GM19023 (cell line): ENCODE measurements around the gene RUBCNL.

Experiments
- ATAC-seq: cut with Tn5 transposase; IDR thresholded peaks from one replicate; pipeline ENCODE4 v1.9.1; 2021; ENCODE audit warnings: mild to moderate bottlenecking, moderate library complexity; ENCODE audit not compliant: unreplicated experiment

RUBCNL gene

DNA sequence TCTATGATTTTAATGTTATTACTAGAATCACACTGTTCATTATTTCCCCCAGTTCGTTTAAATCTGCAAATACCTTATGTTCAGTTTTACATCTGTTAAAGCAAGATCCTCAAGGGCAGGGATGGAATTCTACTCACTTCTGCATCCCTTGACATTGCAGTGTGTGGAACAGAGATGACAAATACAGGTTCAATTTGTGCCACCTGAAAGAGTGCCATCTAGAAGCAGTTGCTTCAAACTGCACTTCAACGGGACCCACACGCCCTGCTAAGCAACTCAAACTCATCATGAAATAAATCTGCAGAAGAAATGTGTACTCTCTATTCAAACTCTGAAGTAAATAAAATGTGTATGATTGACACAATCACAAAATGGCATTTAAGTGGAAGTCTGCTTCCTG is 44.5 kb downstream of the RUBCNL start:
- ATAC-seq, result no peak

DNA sequence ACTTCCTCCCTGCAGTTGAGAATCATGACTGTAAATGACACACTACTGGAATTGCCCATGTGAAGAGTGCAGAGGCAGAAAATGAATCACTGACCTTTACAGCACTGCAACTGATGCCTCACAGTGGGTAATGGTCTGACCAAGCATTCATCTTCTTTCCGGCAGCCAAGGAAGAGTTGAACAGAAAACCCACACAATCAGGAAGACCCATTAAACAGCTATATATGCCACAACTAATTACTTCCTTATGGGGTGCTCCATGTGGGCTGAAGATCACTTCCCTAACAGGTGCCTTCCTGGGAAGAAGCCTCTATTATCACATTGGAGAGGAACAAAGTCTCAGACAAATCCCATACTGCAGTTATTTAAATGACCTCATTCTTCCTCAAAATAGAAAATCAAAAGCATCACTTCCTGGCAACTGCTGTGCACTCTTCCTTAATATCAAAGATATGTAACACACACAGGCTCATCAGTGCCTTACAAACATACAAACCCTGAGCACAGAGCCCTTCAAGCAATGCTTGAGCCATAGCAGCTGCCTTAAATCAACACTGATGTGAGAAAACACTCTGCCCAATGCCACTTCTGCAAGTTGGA is 45.8 kb downstream of the RUBCNL start:
- ATAC-seq, result peak; percentile 76

DNA sequence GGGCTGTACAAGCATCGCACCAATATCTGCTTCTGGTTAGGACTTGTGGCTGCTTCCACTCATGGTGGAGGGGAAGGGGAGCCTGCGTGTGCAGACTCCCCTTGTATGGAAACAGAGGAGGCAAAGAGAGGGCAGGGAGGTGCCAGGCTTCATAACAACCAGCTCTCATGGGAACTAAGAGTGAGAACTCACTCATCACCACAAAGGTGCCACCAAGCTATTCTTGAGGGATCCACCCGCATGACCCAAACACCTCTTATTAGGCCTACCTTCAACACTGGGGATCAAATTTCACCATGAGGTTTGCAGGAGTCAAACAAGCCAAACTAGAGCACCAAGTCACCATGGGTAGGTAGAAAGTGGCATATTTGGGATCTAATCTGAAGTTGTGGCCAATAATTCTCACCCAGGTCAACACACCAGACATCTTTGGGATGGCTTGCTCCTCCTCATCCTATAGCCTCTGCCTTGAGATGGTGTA is 46.4 kb downstream of the RUBCNL start:
- ATAC-seq, result no peak

DNA sequence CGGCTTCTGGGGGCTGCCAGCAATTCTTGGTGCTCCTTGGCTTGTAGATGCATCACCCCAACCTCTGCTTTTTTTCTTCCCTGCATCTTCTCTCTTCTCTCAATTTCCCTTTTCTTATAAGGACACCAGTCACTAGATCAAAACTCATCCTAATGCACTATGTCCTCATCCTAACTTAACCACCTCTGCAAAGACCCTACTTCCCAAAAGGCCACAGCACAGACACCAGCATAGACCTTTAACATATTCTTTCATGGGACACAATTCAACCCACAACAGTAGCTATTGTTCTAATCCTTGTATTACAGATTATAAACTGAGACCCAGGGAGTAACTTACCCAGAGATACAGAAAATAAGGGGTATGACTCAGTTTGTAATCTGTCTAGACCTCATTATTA is 47.0 kb downstream of the RUBCNL start:
- no peak for ATAC-seq

DNA sequence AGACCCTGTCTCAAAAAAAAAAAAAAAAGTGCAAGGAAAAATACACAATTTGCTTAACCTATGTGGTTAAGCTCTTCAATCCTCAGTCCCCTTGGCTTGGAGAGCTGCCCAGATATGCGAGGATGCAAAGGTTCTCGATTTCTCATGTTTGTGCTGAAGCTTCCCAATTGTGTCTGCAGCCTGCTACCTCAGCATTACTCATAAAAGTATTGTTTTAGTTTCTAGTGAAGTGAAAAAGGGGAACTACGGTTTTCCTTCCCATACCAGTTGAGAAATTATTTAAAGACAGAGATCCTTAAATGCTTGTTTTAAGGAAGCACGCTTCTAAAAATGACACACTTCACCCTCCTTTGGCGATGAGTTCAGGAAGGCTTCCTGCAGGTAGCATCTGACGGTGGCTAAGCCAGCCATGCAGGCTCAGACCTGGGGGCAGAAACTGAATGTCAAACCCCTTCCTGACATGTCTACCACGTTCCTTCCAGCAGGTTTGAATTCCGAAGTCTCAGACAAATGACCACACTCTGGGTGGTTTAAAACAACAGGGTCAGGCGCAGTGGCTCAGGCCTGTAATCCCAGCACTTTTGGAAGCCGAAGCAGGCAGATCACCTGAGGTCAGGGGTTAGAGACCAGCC is 47.9 kb downstream of the RUBCNL start:
- ATAC-seq, result no peak

DNA sequence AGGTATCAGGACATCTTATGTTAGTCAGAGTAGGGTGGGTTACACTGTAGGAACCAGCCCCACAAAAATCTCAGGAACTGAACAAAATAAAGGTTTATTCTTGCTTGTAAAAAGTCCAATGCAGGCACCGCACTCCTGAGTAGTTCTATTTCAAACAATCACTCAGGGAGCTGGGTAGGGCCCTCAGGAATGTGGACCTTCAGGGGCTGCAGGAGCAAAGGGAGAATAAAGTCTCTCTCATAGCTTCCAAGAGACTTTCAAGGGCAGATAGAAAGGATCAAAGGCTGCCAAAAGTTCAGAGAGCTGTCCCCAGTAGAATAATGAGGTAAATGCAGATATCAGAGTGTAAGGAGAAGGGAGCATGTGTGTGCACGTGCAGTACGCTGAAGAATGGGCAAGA is 49.4 kb downstream of the RUBCNL start:
- no peak for ATAC-seq

DNA sequence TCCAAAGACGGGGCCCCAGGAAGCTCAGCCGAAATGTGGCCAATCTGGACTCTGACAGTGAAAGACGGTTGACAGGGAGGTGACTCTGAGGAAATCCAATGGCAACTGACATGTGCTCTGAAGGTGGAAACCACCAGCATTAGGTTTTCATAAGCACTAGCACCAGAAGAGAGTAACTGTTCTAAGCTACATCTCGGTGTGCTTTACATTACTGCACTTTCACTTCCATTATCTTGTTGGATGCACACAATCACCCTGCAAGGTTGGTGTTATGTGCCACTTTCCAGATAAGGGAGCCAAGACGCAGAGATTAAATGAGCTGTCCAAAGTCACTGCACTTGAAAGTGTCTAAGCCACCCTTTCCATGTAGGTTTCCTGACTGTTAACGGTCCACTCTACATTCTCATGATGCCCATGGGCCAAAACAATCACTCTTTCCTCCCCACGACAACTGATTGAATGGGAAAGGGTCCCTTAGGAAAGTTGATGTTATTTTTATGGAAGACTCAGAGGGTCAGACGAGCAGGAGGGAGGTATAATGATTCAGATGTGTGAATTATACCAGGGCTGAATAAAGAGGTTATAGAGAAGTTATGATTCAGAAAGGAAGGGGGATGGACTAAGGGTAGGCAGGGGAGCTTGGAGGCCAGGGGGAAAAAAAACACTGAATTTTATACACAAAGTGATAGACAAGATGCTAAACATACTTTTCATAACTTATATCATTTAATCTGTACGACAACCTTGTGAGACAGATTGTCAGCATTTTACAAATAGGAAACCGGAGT is 52.8 kb downstream of the RUBCNL start:
- no peak for ATAC-seq

DNA sequence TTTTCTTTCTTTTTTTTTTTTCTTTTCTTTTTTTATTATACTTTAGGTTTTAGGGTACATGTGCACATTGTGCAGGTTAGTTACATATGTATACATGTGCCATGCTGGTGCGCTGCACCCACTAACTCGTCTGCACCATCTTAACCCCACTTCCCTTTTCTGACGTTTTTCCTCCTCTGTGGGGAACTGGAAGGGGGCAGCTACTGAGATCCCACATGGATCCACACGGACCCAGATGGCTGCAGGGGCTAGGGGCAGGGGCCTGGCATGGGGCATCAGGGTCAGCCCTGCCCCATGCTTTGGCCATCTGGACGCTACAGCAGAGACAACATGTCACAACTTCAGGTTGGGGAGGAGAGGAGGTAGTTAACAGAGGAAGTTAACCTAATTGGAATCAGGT is 54.3 kb downstream of the RUBCNL start:
- ATAC-seq, result no peak

DNA sequence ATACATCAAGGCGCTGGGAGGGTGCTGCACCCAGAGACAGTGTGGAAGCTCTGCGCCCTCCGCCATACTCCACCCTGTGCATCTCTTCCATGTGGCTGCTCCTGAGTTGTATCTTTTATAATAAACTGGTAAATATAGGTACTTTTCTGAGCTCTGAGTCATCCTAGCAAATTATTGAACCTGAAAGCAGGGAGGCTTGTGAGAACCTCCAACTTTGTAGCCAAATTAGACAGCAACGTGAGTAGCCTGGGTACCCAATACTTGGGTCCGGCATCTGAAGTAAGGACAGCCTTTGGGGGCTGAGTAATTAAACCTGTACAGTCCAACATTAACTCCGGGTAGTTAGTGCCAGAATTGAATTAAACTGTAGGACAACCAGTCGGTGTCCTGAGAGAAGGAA is 57.4 kb downstream of the RUBCNL start:
- no peak for ATAC-seq

DNA sequence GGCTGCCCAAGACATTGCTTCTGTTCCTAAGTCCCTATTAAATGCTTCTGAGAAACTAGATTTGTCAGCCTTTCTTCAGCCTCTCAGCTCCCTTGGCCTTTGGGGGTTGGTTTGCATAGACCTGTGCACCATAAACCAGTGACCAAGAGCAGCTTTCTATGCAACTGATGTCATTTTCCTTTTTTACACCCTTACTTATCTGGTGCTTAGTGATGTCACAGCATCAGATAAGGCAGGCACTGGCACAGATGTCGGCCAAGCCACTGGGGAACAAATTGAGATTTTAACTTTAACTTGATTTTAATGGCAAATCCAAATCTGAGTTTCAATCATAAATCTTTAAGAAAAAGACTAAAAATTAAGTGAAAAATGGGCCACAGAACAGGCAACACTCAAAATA is 59.8 kb downstream of the RUBCNL start:
- ATAC-seq, result no peak

DNA sequence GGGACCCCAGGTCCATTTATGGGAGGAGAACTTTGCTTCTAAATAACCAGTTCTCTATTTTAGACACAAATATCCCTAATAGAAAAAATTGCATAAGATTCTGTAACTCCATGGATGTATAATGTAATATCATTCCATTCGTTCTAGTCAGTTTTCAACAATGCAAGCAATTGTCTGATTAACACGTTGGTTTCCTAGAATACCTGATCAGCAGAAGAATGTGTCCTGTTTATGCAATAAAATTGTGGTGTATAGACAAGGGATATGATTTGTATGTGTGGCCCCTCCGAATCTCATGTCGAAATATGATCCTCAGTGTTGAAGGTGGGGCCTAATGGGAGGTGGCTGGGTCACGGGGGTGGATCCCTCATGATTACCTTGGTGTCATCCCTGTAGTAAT is 62.1 kb downstream of the RUBCNL start:
- no peak for ATAC-seq

DNA sequence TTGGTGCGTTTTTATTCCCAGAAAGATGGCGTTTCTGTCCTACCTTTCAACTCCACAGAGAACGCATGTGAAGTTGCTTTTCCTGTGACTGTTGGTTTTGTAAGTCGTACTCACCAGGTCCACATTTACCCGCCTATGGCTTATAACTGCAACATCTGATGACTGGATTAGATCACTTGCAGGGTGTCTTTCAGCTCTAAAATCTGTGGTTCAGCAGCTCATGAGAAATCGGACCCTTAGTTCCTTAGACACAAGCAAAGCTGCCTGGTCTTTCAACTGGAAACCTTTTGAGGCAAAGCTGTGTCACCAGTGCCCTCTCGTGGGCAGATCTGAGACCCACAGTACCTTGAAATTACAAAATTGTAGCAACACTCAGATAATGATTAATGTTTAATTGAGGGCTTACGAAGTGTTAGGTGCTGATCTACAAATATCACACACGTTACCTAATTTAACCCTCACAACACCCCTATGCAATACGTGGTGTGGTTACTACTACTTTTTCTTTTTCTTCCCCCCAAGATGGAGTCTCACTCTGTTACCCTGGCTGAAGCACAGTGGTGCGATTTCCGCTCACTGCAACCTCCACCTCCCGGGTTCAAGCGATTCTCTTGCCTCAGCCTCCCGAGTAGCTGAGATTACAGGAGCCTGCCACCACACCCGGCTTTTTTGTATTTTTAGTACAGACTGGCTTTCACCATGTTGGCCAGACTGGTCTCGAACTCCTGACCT is 65.4 kb downstream of the RUBCNL start:
- ATAC-seq, result no peak

DNA sequence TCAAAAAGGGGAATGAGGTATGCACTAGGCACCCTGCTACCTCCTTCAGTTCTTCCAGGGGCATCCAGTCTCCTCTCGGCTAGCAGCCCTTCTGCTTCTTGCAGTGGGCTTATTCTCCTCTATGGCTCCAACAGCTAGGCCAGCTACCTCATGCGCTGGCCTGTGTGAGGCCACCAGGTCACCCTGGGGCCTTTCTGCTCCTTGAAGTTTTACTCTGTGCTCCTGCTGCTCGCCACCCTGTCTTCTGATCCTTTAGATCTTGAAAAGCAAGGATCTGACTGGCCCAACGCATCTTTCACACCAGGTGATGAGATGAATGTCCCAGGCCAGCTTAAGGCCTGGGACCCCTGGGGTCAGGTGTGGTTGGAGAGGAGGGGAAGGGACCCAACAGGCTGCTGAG is 66.2 kb downstream of the RUBCNL start:
- ATAC-seq, result no peak

DNA sequence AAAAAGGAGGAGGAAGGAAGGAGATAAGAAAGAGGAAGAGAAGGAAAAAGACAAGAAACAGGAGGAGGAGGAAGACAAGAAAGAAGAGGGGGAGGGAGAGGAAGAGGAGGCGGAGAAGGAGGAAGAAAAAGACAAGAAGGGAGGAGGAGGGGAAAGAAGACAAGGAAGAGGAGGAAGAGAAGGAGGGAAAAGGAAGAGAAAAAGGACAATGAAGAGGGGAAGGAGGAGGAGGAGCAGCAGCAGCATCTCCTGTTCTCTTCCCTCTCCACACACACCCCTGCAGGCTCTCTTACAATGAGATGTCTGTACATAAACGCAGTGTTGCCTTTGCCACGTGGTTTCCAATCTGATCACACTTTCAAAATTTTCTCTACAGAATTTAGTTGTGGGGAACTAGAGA is 66.6 kb downstream of the RUBCNL start:
- ATAC-seq, result no peak

DNA sequence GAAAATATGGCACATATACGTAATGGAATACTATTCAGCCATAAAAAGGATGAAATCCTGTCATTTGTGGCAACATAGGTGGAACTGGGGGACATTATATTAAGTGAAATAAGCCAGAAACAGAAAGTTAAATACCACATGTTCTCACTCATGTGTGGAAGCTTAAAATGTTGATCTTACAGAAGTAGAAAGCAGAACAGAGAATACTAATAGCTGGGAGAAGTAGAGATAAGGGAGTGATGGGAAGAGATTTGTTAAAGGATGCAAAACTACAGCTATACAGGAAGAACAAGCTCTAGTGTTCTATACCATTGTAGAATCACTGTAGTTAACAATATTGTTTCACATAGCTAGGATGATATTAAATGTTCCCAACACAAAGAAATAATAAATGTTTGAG is 68.1 kb downstream of the RUBCNL start:
- no peak for ATAC-seq

DNA sequence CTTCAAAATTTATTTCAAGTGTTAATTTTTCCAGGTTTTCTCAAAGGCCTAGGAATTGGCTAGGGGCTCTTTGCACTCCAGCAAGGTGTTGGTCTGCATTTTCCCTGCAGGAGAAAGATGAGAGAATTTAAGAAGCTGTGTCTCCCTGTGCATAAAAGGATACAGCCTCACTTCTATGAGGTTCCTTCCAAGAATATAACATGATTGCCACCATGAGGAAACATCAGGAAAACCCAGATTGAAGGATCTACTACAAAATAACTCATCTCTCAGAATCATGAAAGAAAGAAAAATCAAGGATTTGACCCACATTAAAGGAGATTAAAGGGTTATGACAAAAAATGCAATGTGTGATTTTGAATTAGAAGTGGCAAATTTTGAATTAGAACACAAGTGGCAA is 69.9 kb downstream of the RUBCNL start:
- no peak for ATAC-seq

DNA sequence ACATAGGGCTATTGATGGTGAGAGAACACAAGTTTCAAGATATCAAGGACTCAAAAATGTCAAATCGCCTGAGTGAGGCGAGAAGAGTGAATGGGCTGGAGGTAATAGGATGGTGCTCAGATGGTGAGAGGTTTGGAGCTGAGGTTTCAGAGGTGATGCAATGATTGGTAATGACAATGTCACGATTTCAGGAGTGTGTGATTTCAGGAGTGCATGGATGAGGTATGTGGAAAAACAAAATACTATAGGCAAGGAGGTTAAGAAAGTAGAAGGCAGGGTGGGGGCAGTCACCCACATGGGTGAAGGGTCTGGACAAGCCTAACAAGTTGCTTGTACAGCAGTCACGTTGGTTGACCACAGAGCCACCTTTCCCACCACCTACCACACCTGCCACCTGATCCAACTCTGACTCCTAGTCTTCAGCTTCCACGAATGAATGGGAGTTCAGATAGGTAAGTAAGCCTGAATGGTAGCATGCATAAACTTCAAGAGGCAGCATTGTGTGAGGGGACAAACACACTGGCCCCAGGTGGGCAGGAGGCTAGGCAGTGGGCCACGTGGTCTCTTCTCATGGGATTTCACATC is 71.5 kb downstream of the RUBCNL start:
- ATAC-seq, result no peak

DNA sequence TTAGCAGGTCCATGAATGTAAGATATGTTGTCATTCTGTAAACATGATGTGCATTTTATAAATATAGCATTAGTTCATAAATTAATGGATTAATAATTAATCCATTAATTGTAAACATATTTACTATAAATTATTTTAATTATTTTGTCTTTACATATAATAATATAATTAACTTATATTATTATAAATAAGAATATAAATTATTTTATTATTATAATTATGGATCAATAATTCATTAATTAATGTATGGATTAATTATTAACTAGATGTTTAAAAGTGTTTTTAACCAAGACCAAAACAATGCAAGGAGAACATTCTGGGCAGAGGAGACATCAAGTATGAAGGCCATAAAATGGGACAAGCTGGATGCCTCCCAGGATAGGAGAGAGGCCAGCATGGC is 72.0 kb downstream of the RUBCNL start:
- ATAC-seq, result no peak

DNA sequence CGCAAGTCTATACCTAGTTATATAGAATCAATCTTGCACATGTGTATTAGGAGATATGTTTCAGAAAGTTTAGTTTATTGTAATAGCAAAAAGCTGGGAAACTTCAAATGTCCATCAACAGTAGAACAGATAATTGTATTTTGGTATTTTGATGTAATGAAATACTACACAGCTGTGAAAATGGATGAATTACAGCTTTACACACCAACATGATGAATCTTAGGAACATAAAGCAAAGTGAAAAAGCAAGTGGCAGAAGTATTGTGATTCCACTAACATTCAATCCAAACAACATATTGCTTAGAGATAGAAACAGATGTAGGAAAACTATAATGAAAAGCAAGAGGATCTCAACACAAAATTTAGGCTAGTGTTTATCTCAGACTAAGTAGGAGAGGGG is 72.5 kb downstream of the RUBCNL start:
- no peak for ATAC-seq

DNA sequence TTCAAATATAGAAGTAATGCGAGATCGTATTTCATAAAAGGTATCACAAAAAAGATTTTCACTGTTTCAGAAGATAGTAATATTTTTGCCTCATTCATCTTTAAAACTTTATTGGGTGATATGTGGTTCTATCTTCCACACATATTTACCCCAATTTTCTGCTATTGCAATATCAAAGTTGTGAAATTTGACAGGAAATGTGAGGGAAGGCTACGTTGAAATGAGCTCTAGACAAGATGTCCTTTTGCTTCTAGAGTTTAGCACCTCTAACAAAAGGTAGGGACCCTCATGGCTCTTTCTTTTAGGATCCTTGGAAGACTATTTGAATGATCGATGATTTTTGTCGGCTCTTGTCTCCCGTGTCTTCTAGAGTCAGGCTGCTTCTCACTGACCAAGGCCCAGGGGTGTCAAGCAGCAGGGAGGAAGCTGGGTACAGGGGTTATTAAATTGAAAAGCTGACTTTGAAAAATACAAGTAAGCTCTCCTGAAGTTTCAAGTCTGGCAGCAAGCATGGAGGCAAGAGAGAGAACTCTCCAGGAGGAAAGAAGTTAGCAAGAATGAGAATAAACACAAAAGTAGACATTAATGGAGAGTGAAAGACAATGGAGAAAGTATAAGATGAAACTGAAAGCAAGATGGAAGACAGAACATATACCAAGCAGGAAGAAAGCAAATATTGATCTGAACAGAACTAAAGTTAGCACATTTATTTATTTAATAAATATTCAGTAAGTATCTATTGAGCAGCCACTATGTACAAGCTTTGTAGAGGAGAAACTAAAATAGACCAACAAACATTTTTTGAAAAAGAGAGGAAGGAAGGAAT is 73.4 kb downstream of the RUBCNL start:
- no peak for ATAC-seq
